Activated gamma-delta T cell treated with anti-CD3 and anti-CD28 coated beads, Interleukin-2, amount 50 U/mL, for 16 hours (primary cell): ENCODE measurements around the gene SCIMP.
"Not testable (repeated sequence)": the region's sequence is repeated elsewhere in the genome, so short reads cannot be mapped to it uniquely, and the experiment has no call there.

Experiments
- DNase-seq: peaks from one replicate; pipeline ENCODE4 v3.0.0-alpha.2; 2020; ENCODE audit warnings: low read depth

The SCIMP gene

DNA sequence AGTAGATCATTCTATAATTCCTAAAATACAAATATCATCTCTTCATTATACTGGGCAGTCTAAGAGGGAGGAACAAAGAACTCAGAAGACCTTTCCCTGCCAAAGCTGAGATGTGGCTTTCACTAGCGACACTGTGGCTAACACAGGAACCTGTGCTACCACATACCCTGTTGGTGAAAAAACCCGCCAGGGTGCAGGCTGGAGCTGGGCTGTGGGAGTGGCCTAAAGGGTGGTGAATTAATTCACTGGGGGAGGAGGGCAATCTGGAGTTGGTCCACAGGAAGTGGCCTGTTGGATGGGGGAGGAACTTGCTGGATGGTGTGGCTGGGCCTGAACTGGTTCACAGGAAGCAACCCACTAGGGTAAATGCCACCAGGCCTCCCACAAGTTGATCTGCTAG is 50.4 kb downstream of the SCIMP start:
- DNase-seq: no peak

GRCh38 chr17:5183410-5183793 is 51.3 kb downstream of the SCIMP start:
- DNase-seq: no peak

- no peak for DNase-seq
These were observed 51.9 kb downstream of the SCIMP start for GRCh38 chr17:5182597-5183409.

- no peak for DNase-seq
These were observed 53.0 kb downstream of the SCIMP start for GRCh38 chr17:5181509-5182305.

- DNase-seq: no peak
These were observed 55.7 kb downstream of the SCIMP start for GRCh38 chr17:5179003-5179402.

- not testable (repeated sequence) for DNase-seq
These were observed 59.6 kb downstream of the SCIMP start for GRCh38 chr17:5175027-5175426.

DNA sequence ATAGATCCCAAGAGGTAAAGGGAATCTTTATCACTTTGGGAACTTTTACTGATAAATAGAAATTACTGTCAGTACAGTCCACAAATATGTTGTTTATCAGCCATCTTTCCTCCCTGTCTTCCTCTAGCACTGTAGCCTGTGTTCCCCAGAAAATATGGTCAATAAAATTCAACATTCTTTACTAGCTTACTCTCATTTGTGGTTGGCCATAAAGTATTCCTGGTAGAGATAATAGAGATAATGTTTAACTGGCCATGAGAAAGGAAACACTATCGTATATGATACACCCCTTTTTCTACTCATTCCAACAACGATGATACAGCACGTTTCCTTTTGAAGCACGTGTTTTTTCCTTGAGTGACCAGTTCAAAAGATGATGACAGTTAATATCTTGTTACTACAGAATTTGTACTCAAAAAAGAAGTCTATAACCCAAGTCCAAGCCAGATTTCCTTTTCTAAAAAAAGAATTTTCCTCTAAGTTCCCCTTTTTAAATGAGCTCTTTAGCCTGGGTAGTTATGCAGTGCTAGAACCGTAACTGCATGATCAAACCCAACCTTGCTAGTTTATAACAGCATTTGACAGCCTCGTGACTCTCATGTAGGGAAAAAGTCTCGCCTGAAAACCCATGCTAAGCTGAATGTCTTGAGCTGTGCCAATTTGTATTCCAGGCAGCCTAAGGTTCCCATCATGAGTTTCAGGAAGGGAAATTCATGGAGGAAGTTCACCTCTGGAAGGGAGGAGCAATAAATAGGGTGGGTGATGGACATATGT is 68.7 kb downstream of the SCIMP start:
- not testable (repeated sequence) for DNase-seq

DNA sequence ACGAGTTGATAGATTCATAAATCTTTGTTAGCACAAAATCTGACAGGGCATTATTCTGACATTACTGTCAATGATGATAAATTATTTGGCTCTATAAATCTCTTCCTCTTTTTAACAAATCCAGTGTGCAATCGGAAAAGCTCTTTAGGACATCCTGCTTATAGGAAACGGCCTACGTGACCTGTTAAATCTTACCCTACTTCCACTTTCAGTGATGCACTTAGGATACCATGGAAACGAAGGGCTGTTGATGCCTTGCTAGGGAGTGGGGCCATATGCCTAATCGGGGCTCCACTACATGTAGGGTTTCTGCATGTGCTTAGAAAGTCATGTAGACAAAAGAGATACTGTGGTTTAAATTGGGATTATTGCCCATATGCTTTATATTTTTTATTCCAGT is 70.2 kb downstream of the SCIMP start:
- DNase-seq: no peak

GRCh38 chr17:5161793-5162192 is 72.9 kb downstream of the SCIMP start:
- DNase-seq: not testable (repeated sequence)

DNA sequence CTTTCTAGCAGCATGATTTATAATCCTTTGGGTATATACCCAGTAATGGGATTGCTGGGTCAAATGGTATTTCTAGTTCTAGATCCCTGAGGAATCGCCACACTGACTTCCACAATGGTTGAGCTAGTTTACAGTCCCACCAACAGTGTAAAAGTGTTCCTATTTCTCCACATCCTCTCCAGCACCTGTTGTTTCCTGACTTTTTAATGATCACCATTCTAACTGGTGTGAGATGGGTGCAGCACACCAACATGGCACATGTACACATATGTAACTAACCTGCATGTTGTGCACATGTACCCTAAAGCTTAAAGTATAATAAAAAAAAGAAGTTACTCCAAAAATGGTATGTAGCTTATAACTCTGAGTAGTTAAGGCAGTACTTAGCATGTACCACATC is 74.0 kb downstream of the SCIMP start:
- DNase-seq: not testable (repeated sequence)
